Stimulated activated CD4-positive, alpha-beta T cell treated with anti-CD3 and anti-CD28 coated beads, Interleukin-1b, Interleukin-23, amount 100 ng/mL, for 24 hours (primary cell): Measurements from ENCODE around the gene SYNM.

ENCODE experiments used
- DNase-seq, 4 experiments: peaks; one replicate each; pipeline ENCODE4 v3.0.0-alpha.2; 2020; ENCODE audit warnings: low read depth in 4 of 4, low spot score in 1 of 4

The SYNM gene

GRCh38 chr15:99165020-99165790, 60.3 kb downstream of the SYNM start:
- DNase-seq, result no peak

GRCh38 chr15:99165956-99166689, 61.2 kb downstream of the SYNM start:
- no peak for DNase-seq

GRCh38 chr15:99167201-99167600, 62.3 kb downstream of the SYNM start:
- DNase-seq, result no peak

GRCh38 chr15:99167640-99168039, 62.8 kb downstream of the SYNM start:
- no peak for DNase-seq

GRCh38 chr15:99168601-99169580, 64.0 kb downstream of the SYNM start:
- DNase-seq, result no peak

- no peak for DNase-seq
Measured at GRCh38 chr15:99169769-99170311, 65.0 kb downstream of the SYNM start.

- DNase-seq, result no peak
Measured at GRCh38 chr15:99170476-99171065, 65.7 kb downstream of the SYNM start.

- DNase-seq, result no peak
Measured at GRCh38 chr15:99172171-99172570, 67.3 kb downstream of the SYNM start.

- DNase-seq, result no peak
Measured at GRCh38 chr15:99172989-99173388, 68.1 kb downstream of the SYNM start.

- DNase-seq, result no peak
Measured at GRCh38 chr15:99174567-99175395, 69.9 kb downstream of the SYNM start.

GRCh38 chr15:99176757-99177156, 71.9 kb downstream of the SYNM start:
- no peak for DNase-seq

GRCh38 chr15:99177679-99178078, 72.8 kb downstream of the SYNM start:
- no peak for DNase-seq

- DNase-seq, result no peak
Measured at GRCh38 chr15:99180086-99180963, 75.4 kb downstream of the SYNM start.

GRCh38 chr15:99180964-99181306, 76.1 kb downstream of the SYNM start:
- no peak for DNase-seq

- DNase-seq, result no peak
Measured at GRCh38 chr15:99181545-99181971, 76.7 kb downstream of the SYNM start.

GRCh38 chr15:99182791-99183190, 77.9 kb downstream of the SYNM start:
- DNase-seq, result no peak
